ENCODE data around the gene CLEC4A. TPM values are rescaled to one million over a fixed set of nuclear protein-coding genes. Genes with fewer than 3 reads are reported as not detected.

Gene CLEC4A
- total and polyA plus RNA-seq, 10 of the 15 experiments (the other 5 are each of a cell fraction or from before 2014, with no cell fraction given), result 0.62 to 2.1 (median 1.1) TPM

DNA sequence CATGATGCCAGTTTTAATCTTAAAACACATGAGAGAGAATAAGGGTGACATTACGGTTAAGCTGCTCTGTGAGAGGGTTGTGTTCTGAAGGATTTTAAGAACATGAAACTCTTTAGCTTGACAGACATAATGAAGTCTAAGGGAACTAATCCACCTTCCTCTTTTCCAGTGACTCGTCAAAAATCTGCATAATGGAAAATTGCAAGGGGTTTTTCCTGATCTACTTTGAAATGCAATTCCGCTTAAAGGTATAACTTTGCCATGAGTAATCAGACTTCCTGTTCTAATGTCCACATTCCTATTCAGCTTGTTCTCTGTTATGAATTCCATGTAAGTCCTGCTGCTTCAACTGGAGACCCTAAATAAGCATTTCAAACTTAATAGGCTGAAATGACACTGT is 33.4 kb downstream of the CLEC4A start, which contains the start of gene ZNF705A:
TSS of gene ZNF705A (plus strand) at position 171 of the 400 bp plus-strand sequence. CDS start 15,611 bp downstream, outside the sequence.
- Histone ChIP-seq H3K9ac (ENCODE audit: control insufficient read depth, insufficient read depth, low read length) (no peak within 1 kb of the TSS), H4K20me1 (ENCODE audit: control insufficient read depth, insufficient read depth) (no peaks in the 10 kb centered on the region), H3K27me3 (replicated peaks in 1 of 2; ENCODE audit: control insufficient read depth in 2 of 2, insufficient read depth in 2 of 2, low read length in 1 of 2) (no peaks in the 10 kb centered on the region), H3K9me3 (replicated peaks; ENCODE audit: control insufficient read depth, insufficient read depth, low read length) (no peaks in the 10 kb centered on the region), H3K4me3 (no peak within 1 kb of the TSS), H3K27ac (ENCODE audit: control insufficient read depth, insufficient read depth) (no peak within 1 kb of the TSS), H3K4me1 (ENCODE audit: control insufficient read depth, insufficient read depth, low read length) (no peaks in the 10 kb centered on the region; the same call in 1 of the 2 replicates), H3K4me2 (ENCODE audit: control insufficient read depth, insufficient read depth) (no peak within 1 kb of the TSS), H3K36me3 (ENCODE audit: control insufficient read depth in 2 of 2, insufficient read depth in 2 of 2, low read length in 1 of 2) (no peaks in the 10 kb centered on the region), H2AFZ (ENCODE audit: control insufficient read depth, low read depth, low read length) (no peak within 1 kb of the TSS), H3K79me2 (ENCODE audit: control insufficient read depth, insufficient read depth, low read length) (no peaks in the 10 kb centered on the region)
- POLR2A ChIA-PET, result no interaction called here
- intact Hi-C loops (cut with micrococcal nuclease; ENCODE audit: unreplicated experiment), result no loop called here
- peak; percentile 31 for FAIRE-seq
- SMC1A ChIA-PET (ENCODE audit: uncharacterized antibody, unreplicated experiment), result interaction anchor here (2.1 kb wide), 1 partner anchor 48 kb away, joined by 5 read pairs; no protein-coding TSS in a partner anchor
- in situ Hi-C loops (cut with MboI), result no loop called here
- no peak for DNase-seq (ENCODE audit: low read depth, low spot score)
- CTCF ChIA-PET, result no interaction called here
- no TSS peak for BruUV-seq (replicated peaks)
- 42% methylated on average over 3 of the region's 3 CpGs for WGBS (ENCODE audit: insufficient coverage, insufficient replicate concordance, low lambda C conversion rate, missing lambda C conversion rate)
- TF ChIP-seq SMAD5 (IDR thresholded peaks at IDR 0.05; ENCODE audit: low read depth) (no peak), HCFC1 (IDR thresholded peaks at IDR 0.05; ENCODE audit: low read length) (no peak), CREM (IDR thresholded peaks at IDR 0.05; ENCODE audit: low read depth) (no peak), CHD4 (IDR thresholded peaks at IDR 0.05) (no peak), ZNF687 (IDR thresholded peaks at IDR 0.05) (no peak), POLR2AphosphoS2 (IDR thresholded peaks at IDR 0.05; ENCODE audit: low read depth, low read length) (no peak), FOS (IDR thresholded peaks at IDR 0.05; ENCODE audit: borderline replicate concordance, extremely low read depth, insufficient read length) (no peak), KDM1A (IDR thresholded peaks at IDR 0.05; ENCODE audit: borderline replicate concordance) (no peak), SREBF2 (IDR thresholded peaks at IDR 0.05; ENCODE audit: low read length) (no peak), JUND (IDR thresholded peaks at IDR 0.05; ENCODE audit: low read depth, low read length) (no peak), GATAD2B (conservative IDR thresholded peaks at IDR 0.05; ENCODE audit: low read depth) (no peak), ZSCAN29 (IDR thresholded peaks at IDR 0.05) (no peak), BACH1 (IDR thresholded peaks at IDR 0.05; ENCODE audit: borderline replicate concordance) (no peak), BCL3 (IDR thresholded peaks at IDR 0.05; ENCODE audit: borderline replicate concordance, insufficient read depth, low read depth, low read length, poor library complexity, severe bottlenecking) (no peak), SP1 (IDR thresholded peaks at IDR 0.05; ENCODE audit: low read depth, low read length) (no peak), MXI1 (IDR thresholded peaks at IDR 0.05; ENCODE audit: low read depth, low read length) (no peak), MEF2B (IDR thresholded peaks at IDR 0.05; ENCODE audit: partially characterized antibody, poor library complexity, severe bottlenecking) (no peak), GABPA (IDR thresholded peaks at IDR 0.05; ENCODE audit: low read depth) (no peak)
- TF ChIP-seq, protein P1, sequence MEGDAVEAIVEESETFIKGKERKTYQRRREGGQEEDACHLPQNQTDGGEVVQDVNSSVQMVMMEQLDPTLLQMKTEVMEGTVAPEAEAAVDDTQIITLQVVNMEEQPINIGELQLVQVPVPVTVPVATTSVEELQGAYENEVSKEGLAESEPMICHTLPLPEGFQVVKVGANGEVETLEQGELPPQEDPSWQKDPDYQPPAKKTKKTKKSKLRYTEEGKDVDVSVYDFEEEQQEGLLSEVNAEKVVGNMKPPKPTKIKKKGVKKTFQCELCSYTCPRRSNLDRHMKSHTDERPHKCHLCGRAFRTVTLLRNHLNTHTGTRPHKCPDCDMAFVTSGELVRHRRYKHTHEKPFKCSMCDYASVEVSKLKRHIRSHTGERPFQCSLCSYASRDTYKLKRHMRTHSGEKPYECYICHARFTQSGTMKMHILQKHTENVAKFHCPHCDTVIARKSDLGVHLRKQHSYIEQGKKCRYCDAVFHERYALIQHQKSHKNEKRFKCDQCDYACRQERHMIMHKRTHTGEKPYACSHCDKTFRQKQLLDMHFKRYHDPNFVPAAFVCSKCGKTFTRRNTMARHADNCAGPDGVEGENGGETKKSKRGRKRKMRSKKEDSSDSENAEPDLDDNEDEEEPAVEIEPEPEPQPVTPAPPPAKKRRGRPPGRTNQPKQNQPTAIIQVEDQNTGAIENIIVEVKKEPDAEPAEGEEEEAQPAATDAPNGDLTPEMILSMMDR (IDR thresholded peaks at IDR 0.05 in 2 of 3, conservative IDR thresholded peaks at IDR 0.05 in 1 of 3; ENCODE audit: control insufficient read depth in 2 of 3, extremely low read depth in 1 of 3, insufficient read depth in 1 of 3, low read depth in 3 of 3, low read length in 3 of 3), result no peak
- RAD21 ChIA-PET (ENCODE audit: unreplicated experiment), result no interaction called here
- no peak for ATAC-seq
